Neural cell (in vitro differentiated cells): Measurements from ENCODE around the gene GCDH. TPM values are rescaled to one million over a fixed set of nuclear protein-coding genes. Genes with fewer than 3 reads are reported as not detected.
"Not testable (repeated sequence)": the region's sequence is repeated elsewhere in the genome, so short reads cannot be mapped to it uniquely, and the experiment has no call there.

Experiments
- H2AFZ ChIP-seq: fragments of 200-600, 300-800 bp; sonication (generic), shearing (Covaris generic); 2 replicates; pipeline ENCODE4 v1.6.0; 2014; ENCODE audit warnings: low read depth, mild to moderate bottlenecking, antibody characterized with exemption, low read length, moderate library complexity
- H3F3A ChIP-seq: fragments of 200-600 bp; shearing (Covaris generic); 2 replicates; pipeline ENCODE4 v1.6.1; 2016; ENCODE audit warnings: mild to moderate bottlenecking, moderate library complexity, mixed read lengths, antibody characterized with exemption, low read length; ENCODE audit not compliant: insufficient read depth, poor library complexity, severe bottlenecking
- H3K27ac ChIP-seq: fragments of 200-600, 300-800 bp; sonication (generic), shearing (Covaris generic); 2 replicates; pipeline ENCODE4 v1.5.1; 2014; ENCODE audit warnings: mild to moderate bottlenecking, low read length, moderate library complexity
- H3K27me3 ChIP-seq: fragments of 300-800, 200-600 bp; sonication (generic), shearing (Covaris generic); 2 replicates; pipeline ENCODE4 v1.6.0; 2014; ENCODE audit warnings: mild to moderate bottlenecking, low read depth, low read length, moderate library complexity; ENCODE audit not compliant: insufficient read depth
- H3K36me3 ChIP-seq: fragments of 300-800, 200-600 bp; sonication (generic), shearing (Covaris generic); 2 replicates; pipeline ENCODE4 v1.5.1; 2014; ENCODE audit warnings: mild to moderate bottlenecking, antibody characterized with exemption, low read length, moderate library complexity; ENCODE audit not compliant: insufficient read depth
- H3K4me2 ChIP-seq: fragments of 300-800, 200-600 bp; sonication (generic), shearing (Covaris generic); 2 replicates; pipeline ENCODE4 v1.6.0; 2014; ENCODE audit warnings: mild to moderate bottlenecking, low read length
- H3K4me3 ChIP-seq: fragments of 300-800, 200-600 bp; sonication (generic), shearing (Covaris generic); 2 replicates; pipeline ENCODE4 v1.5.1; 2014; ENCODE audit warnings: mild to moderate bottlenecking, low read length, moderate library complexity
- H3K79me2 ChIP-seq: fragments of 200-600 bp; shearing (Covaris generic); replicated peaks from 2 replicates; pipeline ENCODE4 v1.6.0; 2014; ENCODE audit warnings: mild to moderate bottlenecking, low read length, moderate library complexity; ENCODE audit not compliant: insufficient read depth
- H3K9ac ChIP-seq: fragments of 300-800, 200-600 bp; sonication (generic), shearing (Covaris generic); 2 replicates; pipeline ENCODE4 v1.6.1; 2016; ENCODE audit warnings: mild to moderate bottlenecking, low read length, mixed read lengths
- H3K9me2 ChIP-seq: fragments of 200-600 bp; shearing (Covaris generic); 2 replicates; pipeline ENCODE4 v1.6.1; 2016; ENCODE audit warnings: mild to moderate bottlenecking, low read length, mixed read lengths; ENCODE audit not compliant: insufficient read depth
- H3K9me3 ChIP-seq: fragments of 200-600, 300-800 bp; sonication (generic), shearing (Covaris generic); 2 replicates; pipeline ENCODE4 v1.6.1; 2016; ENCODE audit warnings: mild to moderate bottlenecking, mixed run types, low read length, moderate library complexity, mixed read lengths
- H4K20me1 ChIP-seq: fragments of 200-600 bp; shearing (Covaris generic); 2 replicates; pipeline ENCODE4 v1.6.1; 2016; ENCODE audit warnings: mild to moderate bottlenecking, mixed run types; ENCODE audit not compliant: insufficient read depth
- CTCF ChIP-seq: fragments of 450-650 bp; IDR thresholded peaks from 2 replicates; pipeline ENCODE4 v1.5.1; 2014; ENCODE audit warnings: antibody characterized with exemption, mild to moderate bottlenecking, moderate library complexity; ENCODE audit not compliant: poor library complexity, severe bottlenecking
- EP300 ChIP-seq: fragments of 450-650 bp; conservative IDR thresholded peaks from 2 replicates; pipeline ENCODE4 v1.6.1; 2014; ENCODE audit warnings: antibody characterized with exemption, mild to moderate bottlenecking, moderate library complexity; ENCODE audit not compliant: poor library complexity, severe bottlenecking
- EZH2 ChIP-seq: fragments of 200-600, 300-800 bp; shearing (Covaris generic), sonication (generic); IDR thresholded peaks from 2 replicates; pipeline ENCODE4 v1.6.1; 2014; ENCODE audit warnings: antibody characterized with exemption, low read length, borderline replicate concordance, mild to moderate bottlenecking; ENCODE audit not compliant: insufficient read depth, poor library complexity, severe bottlenecking
- MXI1 ChIP-seq: fragments of 450-650 bp; conservative IDR thresholded peaks from 2 replicates; pipeline ENCODE4 v1.6.1; 2014; ENCODE audit warnings: antibody characterized with exemption, mild to moderate bottlenecking; ENCODE audit not compliant: poor library complexity, severe bottlenecking
- POLR2AphosphoS5 ChIP-seq: IDR thresholded peaks from 2 replicates; pipeline ENCODE4 v1.6.1; 2012
- RAD21 ChIP-seq: fragments of 450-650 bp; conservative IDR thresholded peaks from 2 replicates; pipeline ENCODE4 v1.6.1; 2014; ENCODE audit warnings: antibody characterized with exemption, mild to moderate bottlenecking, moderate library complexity
- REST ChIP-seq: IDR thresholded peaks from 2 replicates; pipeline ENCODE4 v1.6.1; 2012; ENCODE audit warnings: borderline replicate concordance
- SMC3 ChIP-seq: fragments of 450-650 bp; conservative IDR thresholded peaks from 2 replicates; pipeline ENCODE4 v1.6.1; 2014; ENCODE audit warnings: antibody characterized with exemption, mild to moderate bottlenecking, moderate library complexity; ENCODE audit not compliant: poor library complexity
- TAF1 ChIP-seq: IDR thresholded peaks from 2 replicates; pipeline ENCODE4 v1.6.1; 2012; ENCODE audit warnings: low read depth
- polyA plus RNA-seq: library from polyadenylated mRNA; depleted of rRNA; stranded (reverse); fragments of >200 nt; gene quantifications from 2 replicates; pipeline ENCODE4 v1.2.3, GENCODE V29; 2014

Gene GCDH
- polyA plus RNA-seq, 1 donor from 2014 or later, result 35.4 TPM

GRCh38 chr19:12913011-12913561 is 22.1 kb downstream of the GCDH start:
- TF ChIP-seq RAD21, result no peak
- no peak for TF ChIP-seq POLR2AphosphoS5
- no peak for TF ChIP-seq EP300
- no peak for TF ChIP-seq REST
- no peak for TF ChIP-seq CTCF
- no peak for TF ChIP-seq MXI1
- TF ChIP-seq EZH2, result no peak
- no peak for TF ChIP-seq SMC3
- TF ChIP-seq TAF1, result no peak
- Histone ChIP-seq H2AFZ (no peak overlapping the region), H3K79me2 (no peaks in the 10 kb centered on the region), H3K9me3 (no peaks in the 10 kb centered on the region), H3K27me3 (no peaks in the 10 kb centered on the region), H3K4me3 (no peak overlapping the region), H3K4me2 (no peak overlapping the region), H3K27ac (no peak overlapping the region), H3K36me3 (no peaks in the 10 kb centered on the region), H4K20me1 (no peaks in the 10 kb centered on the region), H3F3A (no peaks in the 10 kb centered on the region), H3K9ac (no peak overlapping the region), H3K9me2 (no peaks in the 10 kb centered on the region)

GRCh38 chr19:12913851-12914690 is 23.1 kb downstream of the GCDH start:
- H3K4me2 ChIP-seq, result no peak overlapping the region
- H3K27ac ChIP-seq, result no peak overlapping the region
- H3K4me3 ChIP-seq, result no peak overlapping the region
- no peak overlapping the region for H2AFZ ChIP-seq
- no peak overlapping the region for H3K9ac ChIP-seq
- no peaks in the 10 kb centered on the region for H3K79me2 ChIP-seq
- TF ChIP-seq EZH2, result no peak
- no peak for TF ChIP-seq CTCF
- no peak for TF ChIP-seq REST
- TF ChIP-seq TAF1, result no peak
- no peak for TF ChIP-seq RAD21
- TF ChIP-seq SMC3, result no peak
- TF ChIP-seq MXI1, result no peak
- no peak for TF ChIP-seq EP300
- no peak for TF ChIP-seq POLR2AphosphoS5
- no peaks in the 10 kb centered on the region for H3K9me3 ChIP-seq
- no peaks in the 10 kb centered on the region for H4K20me1 ChIP-seq
- no peaks in the 10 kb centered on the region for H3F3A ChIP-seq
- H3K9me2 ChIP-seq, result no peaks in the 10 kb centered on the region
- H3K27me3 ChIP-seq, result no peaks in the 10 kb centered on the region
- H3K36me3 ChIP-seq, result no peaks in the 10 kb centered on the region

- H3K4me2 ChIP-seq, H4K20me1 ChIP-seq, H3K27ac ChIP-seq, H2AFZ ChIP-seq, H3K4me3 ChIP-seq, H3K36me3 ChIP-seq, H3K79me2 ChIP-seq, H3K9me3 ChIP-seq, H3K9me2 ChIP-seq, H3F3A ChIP-seq, H3K27me3 ChIP-seq, H3K9ac ChIP-seq: not testable (repeated sequence)
These were observed 24.9 kb downstream of the GCDH start for GRCh38 chr19:12915860-12916259.
